CD4-positive, alpha-beta T cell treated with Interleukin-4 for 4 hours (primary cell): ENCODE measurements around the gene GPRC5C.

ENCODE experiments used
- DNase-seq: peaks from one replicate; pipeline ENCODE4 v3.0.0-alpha.2; 2020

The GPRC5C gene

GRCh38 chr17:74408262-74408661, 23.6 kb upstream of the GPRC5C start:
- no peak for DNase-seq

- no peak for DNase-seq
Measured at GRCh38 chr17:74408815-74409214, 23.1 kb upstream of the GPRC5C start.

- no peak for DNase-seq
Measured at GRCh38 chr17:74410001-74410443, 21.9 kb upstream of the GPRC5C start.

GRCh38 chr17:74412581-74412980, 19.3 kb upstream of the GPRC5C start:
- no peak for DNase-seq

- DNase-seq: no peak
Measured at GRCh38 chr17:74413491-74413890, 18.4 kb upstream of the GPRC5C start.

GRCh38 chr17:74414510-74414909, 17.4 kb upstream of the GPRC5C start:
- DNase-seq: no peak

- no peak for DNase-seq
Measured at GRCh38 chr17:74415608-74416396, 16.1 kb upstream of the GPRC5C start.

- peak; percentile 5 for DNase-seq
Measured at GRCh38 chr17:74417178-74418045, 14.5 kb upstream of the GPRC5C start.

GRCh38 chr17:74419928-74420411, 11.9 kb upstream of the GPRC5C start:
- DNase-seq: no peak

- no peak for DNase-seq
Measured at GRCh38 chr17:74424117-74424516, 7.8 kb upstream of the GPRC5C start.

GRCh38 chr17:74424657-74425056, 7.2 kb upstream of the GPRC5C start:
- no peak for DNase-seq

- DNase-seq: no peak
Measured at GRCh38 chr17:74426551-74427047, 5.3 kb upstream of the GPRC5C start.

- DNase-seq: no peak
Measured at GRCh38 chr17:74427048-74427762, 4.7 kb upstream of the GPRC5C start.

GRCh38 chr17:74427763-74428153, 4.1 kb upstream of the GPRC5C start:
- DNase-seq: no peak

GRCh38 chr17:74429604-74430384, 2.1 kb upstream of the GPRC5C start:
- DNase-seq: no peak

GRCh38 chr17:74430385-74430705, 1.5 kb upstream of the GPRC5C start:
- no peak for DNase-seq

- no peak for DNase-seq
Measured at GRCh38 chr17:74430706-74431567, 951 bp upstream of the GPRC5C start.

GRCh38 chr17:74432424-74432690, 469 bp downstream of the GPRC5C start:
- no peak for DNase-seq

GRCh38 chr17:74432766-74433391, 991 bp downstream of the GPRC5C start:
- DNase-seq: no peak

- no peak for DNase-seq
Measured at GRCh38 chr17:74433421-74434121, 1.7 kb downstream of the GPRC5C start.
